COR-L47 (cell line): ENCODE measurements around the gene REPS2.

Source experiments
- DNase-seq: peaks from one replicate; lab custom pipeline; 2025; lab: John Stamatoyannopoulos, UW

Gene REPS2

DNA sequence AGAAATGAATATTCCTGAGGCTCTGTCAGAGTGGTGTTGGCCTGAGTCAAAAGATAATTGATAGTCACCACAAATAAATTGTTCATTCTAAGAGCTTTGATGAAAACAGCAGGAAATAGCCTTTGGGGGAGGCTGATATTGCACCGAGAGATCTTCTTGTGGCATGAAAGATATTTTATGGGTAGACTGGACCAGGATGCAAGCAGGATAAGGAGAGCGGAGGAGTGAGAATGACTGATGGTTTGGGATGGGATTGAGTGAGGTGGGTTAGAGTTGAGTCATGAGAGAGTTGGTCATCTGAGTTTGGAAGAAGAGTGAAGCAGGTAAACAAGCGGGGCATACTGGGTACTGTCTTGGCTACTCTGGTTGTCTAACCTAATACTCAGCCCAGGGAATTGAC is 88.7 kb downstream of the REPS2 start:
- no peak for DNase-seq

DNA sequence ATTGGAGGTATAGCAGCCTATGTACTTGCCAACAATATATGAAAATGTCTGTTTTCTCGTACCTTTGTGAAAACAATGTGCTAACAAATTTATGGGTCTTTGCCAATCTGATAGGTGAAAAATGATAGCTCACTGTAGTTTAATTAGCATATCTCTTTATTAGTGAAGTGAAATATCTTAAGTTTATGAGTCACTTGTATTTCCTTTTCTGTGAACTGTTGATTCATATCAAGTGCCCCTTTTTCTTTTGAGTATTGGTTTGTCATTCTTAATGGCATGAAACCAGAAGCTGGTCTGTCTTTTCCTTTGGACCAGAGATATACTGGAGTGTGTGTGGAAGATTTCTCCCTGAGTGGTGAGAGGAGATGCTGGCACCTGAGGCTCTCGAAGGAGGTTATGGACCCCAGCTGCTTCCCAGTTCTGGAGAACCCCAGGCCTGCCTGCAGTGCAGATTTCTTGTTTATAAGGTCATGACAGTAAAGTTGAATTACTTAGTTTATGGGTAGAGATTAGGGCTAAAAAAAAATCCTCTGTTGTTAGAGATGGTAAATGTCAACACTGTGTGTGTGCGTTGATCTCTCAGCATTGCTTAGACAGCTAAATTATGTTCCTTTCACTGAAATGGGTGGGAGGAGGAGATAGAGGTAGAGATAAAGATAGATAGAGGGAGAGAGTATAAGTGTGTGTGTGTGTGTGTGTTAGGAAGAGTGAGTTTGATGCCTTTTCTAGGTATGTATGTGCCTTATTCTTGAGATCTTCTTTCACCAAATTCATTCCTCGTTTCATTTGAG is 89.9 kb downstream of the REPS2 start:
- DNase-seq = no peak

DNA sequence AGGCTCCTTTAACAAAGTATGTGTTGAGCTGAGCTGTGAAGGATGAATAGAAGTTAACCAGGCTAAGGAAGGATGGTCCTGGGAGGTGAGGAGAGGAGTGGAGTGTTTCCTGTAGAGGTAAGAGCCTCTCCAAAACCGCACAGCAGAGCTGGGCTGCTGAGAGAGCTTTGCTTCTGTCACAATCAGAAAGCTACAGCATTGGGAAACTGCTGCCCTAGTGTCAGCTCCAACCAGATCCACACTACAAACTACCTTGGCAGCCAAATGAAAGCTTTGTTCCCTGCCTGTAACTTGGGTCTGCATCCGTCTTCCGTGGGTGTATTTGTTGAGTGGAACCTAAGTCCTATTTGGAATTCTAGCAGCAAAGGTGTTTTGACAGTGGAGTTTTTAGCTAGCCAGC is 91.8 kb downstream of the REPS2 start:
- no peak for DNase-seq

DNA sequence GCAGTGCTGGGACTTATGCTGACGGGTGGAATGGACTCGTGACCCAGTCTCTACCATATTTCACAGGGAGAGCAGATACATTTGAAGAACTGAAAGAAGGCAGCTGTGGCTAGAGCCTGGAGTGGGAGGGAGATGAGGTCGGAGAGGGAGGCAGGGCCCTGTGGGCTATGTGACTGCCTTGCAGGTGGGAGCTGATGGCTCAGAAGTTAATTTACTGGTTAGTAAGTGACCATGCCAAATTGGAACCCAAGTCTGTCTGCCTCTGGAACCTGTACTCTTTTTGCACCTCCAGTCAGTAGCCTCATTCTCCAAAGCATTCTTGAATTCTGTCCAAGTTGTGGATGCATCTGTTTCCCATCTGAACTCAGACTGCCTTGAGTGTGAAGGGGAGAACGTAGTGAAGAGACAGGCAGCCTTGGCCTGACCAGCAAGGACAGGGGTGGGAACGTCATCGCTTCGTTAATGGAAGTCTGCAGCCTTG is 92.3 kb downstream of the REPS2 start:
- no peak for DNase-seq

DNA sequence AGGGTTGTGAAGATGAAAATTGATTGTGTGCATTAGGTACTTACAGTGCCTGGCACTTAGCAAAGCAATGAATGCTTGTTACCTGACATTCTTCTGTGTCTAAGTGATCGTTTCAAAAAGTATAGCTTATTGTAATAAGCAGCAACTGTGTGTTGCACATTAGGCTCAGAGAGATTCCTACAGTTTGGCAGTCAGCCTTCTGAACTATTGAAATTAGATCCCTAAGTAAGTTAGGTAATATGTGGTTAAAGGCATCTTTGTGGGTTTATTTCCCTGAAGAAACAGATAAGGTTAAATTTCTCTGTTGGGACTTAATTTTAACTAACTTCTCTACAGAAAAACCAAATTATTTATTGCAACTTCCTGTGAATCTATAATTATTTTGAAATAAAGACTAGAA is 93.4 kb downstream of the REPS2 start:
- no peak for DNase-seq

DNA sequence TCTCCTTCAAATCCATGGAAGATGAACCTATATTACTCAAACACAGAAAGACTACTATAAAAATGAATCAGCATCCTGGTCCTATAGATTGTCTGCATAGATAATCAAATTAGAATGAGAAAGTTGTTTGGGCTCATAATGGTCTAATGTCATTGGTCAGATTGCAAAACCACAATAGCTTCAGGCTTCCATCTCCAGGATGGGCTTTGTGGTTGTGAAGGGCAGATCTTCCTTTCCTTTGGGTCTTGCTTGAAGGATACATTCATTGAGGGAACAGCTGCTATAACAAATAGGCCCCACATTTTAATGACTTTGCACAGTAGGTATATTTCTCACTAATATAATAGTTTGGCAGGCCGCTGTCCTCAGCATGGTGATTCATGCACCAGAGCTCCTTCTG is 94.3 kb downstream of the REPS2 start:
- DNase-seq = no peak

DNA sequence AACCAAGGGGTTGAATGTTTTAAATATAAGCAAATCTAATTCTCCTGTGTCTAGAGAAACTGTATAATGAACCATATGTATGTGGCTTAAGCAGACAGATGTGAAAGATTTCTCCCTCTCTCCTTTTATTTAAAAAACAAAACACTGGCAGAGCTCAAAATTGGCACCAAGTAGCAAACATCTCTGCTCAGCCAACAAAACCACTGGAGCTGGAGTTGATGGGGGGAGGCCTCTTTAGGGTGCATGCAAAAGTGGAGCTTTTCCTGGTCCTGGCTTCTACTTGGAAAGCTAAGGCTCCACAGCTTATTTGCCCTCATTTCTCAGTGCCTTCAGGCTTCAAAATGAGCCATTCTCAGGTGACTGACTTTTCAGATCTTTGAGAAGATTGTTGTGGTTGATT is 95.6 kb downstream of the REPS2 start:
- DNase-seq = no peak

DNA sequence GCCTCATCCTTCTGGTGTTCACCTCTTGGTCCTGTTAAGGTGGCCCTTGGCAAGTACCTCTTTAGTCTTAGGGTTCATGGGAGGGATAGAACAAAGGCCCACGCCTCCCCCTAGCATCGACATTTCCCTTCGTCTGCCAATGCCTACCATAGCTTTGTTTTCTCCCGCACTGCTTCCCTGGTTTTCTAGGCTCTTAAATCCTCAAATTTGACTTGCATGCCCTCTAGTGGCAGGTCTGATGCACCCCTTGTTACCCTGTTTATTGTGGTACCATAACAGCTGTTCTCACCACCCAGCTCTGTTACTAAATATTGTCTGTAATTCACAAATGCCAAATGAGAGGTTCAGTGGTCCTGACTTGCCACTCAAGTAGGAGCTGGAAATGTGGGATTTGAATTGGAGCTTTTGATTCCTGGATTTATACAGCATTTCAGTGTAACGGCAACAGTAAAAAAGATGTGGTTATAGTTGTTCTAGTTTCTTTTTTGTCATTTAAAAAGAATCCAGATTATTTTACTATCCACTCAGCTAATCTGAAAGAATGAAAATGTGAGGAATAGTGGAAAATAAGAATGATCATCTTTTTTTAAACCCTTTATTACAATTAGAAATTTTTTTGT is 100.1 kb downstream of the REPS2 start:
- DNase-seq = peak; percentile 73

DNA sequence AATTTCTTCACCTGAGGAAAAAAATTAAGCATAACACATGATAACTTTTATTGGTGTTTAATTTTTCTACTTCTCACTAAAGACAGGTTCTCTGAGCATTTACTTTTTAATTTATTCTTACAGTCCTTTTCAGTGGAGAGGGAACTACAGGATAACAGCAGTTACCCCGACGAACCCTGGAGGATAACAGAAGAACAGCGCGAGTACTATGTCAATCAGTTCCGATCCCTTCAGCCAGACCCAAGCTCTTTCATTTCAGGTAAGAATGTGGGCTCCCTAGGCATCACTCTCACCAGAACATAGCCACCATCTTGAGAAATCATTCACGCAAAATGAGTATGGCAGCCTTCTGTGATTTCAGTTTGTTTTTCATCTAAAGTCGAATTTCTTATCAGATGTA is 100.8 kb downstream of the REPS2 start:
- DNase-seq = no peak

DNA sequence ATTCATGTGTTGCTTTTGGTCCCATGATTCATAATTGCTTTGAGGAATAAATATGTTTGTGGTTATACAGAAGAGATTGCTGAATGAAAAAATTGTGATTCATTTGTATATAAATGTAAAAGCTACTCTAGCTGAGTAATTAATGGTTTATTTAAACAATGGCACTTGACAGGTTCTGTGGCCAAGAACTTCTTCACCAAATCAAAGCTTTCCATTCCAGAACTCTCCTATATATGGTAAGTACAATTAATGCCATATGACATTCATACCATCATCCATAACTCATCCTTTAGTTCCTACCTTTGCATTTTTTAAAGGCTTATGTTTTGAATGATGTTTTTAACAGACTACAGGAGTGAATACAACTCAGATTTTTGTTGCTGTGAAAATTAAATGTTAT is 105.8 kb downstream of the REPS2 start:
- DNase-seq = no peak

DNA sequence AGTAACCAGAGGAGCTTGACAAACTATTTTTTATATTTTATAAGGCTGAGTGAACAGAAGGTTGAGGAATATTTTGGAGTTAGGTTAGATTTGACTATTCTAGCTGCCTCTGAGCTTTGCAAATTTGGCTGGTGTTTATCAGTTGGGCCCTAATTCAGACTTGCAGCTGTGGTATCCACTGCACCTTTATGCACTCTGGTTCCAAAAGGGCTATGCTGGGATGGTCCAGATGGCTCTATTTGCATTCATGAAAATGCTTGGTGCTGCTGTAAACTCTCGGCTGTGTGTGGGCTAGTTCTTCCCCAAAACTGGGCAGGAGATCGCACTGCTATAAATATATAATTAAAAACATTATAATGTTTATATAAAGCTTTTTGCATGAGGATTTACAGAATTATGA is 106.3 kb downstream of the REPS2 start:
- no peak for DNase-seq

DNA sequence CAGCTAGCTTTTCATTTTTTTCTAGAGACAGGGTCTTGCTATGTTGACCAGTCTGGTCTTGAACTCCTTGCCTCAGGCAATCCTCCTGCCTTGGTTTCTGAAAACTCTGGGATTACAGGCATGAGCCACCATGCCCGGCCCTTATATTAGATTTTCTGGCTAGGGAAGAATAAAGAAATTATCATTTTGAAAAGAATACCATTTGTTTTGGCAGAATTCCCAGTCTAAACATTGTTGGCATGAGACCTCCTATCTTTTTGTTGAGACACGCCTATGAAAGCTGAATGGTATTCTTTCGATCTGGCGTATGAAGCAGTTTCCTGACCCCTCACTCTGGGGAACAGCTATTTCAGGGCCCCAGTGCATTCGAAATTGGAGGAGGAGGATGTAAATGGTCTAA is 107.0 kb downstream of the REPS2 start:
- DNase-seq = peak; percentile 77

DNA sequence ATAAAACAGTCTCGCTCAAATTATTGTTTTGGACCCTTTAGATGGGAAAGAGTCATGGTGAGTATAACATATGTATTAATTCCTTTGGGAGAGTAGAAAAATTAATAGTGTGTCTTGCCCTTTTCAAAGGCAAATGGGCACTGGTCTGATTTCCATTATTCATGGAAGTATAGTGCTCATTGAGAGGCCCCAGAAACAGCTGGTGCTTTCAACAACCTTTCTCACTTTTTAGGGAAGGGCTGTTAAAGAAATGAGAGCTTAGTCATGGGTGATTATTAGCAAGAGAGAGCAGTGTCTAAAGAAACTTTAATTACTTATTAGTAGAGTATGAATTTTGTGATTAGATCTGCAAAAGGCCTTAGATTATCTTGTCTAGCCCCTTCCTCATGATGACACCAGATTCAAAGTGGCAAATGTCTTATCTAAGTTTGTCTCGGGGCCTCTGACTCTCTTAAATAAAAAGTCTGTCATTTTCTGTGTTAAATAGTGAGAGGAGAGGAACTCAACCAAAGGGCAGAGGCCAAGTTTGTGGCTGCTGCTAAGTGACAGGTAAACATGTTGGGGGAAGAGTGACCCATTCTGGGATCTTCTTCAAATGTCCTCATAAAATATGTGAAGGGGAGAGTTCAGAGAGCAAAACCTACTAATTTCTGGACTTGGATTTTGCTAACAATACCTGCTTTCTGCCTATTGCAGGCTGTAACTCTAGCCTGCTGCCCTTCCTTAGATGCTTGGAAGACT is 110.6 kb downstream of the REPS2 start:
- DNase-seq = no peak

DNA sequence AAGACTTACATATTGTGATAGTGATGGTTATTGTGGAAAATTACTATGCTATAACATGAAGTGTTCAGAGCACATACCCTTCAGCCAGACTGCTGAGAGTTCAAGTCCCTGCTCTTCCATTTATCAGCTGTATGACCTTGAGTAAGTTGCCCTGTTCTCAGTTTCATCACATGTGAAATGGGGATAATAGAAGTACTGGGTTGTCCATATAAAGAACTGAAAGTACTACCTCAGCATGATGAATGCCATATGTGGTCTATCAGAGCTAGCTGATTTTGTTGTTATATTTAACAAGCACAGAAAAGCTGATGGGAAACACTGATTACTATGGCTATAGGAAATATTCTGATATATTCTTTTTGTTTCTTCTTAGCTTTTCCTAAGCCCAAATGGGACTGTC is 115.6 kb downstream of the REPS2 start:
- no peak for DNase-seq

DNA sequence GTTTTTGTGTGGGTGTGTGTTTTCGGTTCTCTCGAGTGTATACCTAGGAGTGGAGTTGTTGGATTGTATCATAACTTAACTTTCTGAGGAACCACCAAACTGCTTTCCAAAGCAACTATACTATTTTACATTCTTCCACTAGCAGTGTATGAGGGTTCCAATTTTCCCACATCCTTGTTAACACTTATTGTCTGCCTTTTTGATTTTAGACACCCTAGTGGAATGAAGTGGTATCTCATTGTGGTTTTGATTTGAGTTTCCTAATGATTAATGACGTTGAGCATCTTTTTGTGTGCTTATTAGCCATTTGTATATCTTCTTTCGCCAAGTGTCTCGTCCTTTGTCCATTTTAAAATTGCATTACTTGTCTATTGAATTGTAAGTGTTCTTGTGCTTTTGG is 118.6 kb downstream of the REPS2 start:
- no peak for DNase-seq

DNA sequence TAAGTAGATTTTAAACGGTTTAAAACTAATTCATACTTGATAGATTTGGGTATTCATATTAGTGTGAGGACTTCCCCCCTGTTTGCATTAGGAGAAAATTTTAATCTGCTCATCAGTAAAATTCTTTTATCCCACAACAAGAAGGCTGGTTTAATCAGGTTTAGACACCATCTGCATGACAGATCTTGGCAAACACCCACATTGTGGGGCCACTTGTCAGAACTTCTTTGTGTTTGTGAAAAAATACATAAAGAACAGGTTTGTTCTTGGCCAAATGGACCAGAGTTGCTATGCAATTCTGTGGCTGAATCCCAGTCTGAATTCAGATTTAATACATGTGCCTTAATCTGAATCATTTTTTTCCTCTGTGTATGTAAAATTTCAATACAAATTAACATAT is 121.1 kb downstream of the REPS2 start:
- DNase-seq = no peak

DNA sequence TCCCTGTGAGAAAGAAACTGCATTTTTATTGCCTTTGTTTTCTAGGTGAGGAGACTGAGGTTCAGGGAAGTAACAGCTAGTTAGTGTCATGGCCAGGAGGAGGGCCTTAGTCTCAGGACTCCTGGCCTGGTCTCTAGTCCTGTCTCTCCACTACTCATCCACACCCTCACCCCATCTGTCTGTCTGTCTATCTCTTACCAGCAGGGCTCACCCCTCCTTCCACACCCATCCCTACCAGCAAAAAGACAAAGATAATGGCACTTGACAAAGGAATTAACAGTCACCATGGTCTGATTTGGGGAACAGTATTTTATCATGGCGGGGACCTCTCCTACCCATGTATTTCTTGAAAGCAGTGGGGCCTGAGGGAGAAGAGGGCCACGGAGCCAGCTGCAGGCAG is 125.8 kb downstream of the REPS2 start:
- DNase-seq = no peak

DNA sequence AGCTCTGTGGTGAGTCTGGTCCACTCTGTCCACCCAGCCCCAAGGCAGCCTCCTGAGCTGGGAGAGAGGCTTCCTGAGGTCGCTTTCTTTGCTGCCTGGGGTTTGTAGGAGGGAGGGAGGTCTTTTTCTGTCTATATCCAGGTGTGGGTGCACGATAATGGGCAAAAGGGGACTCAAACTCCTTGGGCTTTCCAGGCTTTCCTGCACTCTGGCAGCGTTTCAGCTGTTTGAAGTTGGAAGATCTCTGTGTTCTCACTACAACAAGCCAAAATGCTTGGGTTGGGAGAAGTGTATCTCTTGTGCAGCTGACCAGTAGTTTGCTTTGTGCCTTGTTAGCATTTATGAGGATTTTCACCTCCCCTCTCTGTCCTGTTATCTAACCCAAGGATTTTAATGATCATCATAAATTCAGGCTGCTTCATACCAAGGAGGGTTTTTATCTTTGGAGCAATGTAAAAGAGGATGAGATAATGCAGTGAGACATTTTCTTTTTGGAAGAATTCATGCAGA is 126.3 kb downstream of the REPS2 start:
- DNase-seq = no peak

DNA sequence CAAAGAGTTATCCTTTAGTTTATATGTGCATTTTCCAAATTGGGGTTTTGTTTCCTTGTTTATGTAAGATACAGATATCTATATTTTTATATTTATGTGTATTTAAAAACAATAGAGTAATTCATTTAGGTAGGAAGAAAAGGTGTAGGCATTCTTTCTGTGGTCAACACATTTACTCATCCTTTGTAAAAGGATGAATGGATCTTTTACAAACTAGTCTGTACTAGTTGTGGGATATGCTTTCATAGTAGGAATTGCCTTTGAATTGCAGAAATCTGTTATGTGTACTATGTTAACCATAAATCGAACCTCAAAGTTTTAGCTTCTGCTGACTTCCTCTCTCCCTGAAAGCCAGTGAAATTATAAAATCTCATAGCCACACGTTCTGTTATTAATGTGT is 128.5 kb downstream of the REPS2 start:
- no peak for DNase-seq

DNA sequence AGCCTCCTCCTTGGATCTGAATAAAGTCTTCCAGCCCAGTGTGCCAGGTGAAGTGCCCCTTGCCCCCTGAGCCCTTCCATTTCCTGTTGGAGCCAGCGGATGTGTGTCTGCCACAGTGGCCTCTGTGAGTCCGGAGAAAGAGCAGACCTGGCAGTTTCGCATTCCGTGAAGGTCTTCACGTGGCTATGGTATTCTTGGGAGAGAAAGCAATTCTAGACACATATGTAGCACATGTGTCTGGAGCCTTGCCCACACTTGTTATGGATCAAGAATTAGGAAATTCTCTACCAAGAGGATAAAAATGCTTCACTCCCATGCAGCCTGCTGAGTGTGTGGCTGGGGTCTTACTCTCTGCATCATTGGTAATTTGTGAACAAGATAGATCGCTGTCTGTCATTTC is 130.9 kb downstream of the REPS2 start:
- no peak for DNase-seq

DNA sequence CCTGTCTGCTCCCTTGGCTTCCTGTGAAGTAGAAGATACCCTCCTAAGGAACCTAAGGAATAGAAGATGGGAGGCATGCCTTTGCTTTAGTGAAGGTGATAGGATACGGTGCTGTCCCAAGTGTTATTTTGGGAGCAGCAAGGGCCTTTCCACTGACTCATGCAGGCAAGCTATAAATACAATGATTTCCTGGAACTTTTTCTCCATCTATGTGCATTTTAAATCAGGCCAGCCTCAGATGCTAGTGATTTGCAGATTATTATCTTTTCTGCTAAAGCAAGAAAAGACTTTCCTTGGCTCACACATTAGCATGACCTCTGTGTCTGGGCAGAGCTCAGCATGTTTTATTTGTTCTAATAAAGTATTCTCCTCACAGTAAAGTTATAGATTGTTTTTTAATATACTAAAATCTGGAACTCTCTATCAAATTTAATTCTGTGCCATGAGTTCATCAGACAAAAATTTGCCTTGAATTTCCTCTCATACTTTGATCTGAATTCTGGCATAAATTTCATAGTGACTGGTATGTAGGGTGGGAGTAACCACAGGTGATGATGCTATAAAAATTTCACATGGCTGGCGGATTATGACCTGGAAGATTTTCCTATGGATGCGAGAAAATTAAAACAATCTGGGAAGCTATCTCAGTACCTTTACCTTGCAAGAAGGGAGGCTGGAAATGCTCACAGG is 131.7 kb downstream of the REPS2 start:
- DNase-seq = no peak

DNA sequence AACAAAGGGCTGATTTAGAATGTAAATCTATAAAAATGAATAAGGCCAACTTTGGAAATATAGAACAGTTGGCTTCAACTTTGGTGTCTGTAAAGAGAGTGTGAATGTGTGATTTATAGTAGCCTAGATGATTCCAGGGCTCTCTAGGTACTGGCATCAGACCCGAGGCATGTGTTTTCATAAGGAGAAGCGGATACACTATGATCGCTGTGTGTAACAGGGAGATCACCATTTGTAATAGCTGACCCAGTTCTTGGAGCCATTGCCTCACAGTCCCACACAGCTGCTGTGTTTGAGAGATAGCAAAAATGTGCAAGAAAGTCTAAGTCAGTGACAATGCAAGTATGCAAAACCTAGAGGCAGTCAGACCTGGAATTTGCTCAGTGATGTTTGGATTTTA is 135.1 kb downstream of the REPS2 start:
- no peak for DNase-seq
